Esophagus muscularis mucosa (tissue), 3 donors: ENCODE data around the gene CLC.

Experiments used
- CTCF ChIP-seq, 3 experiments: fragments of 200-600 bp in 2 of 3; fragments of 450-650 bp in 1 of 3; sonication (generic) in 2 of 3; IDR thresholded peaks; one replicate each; pipeline ENCODE4 v1.5.1; 2017 to 2019; ENCODE audit warnings: antibody characterized with exemption in 3 of 3, mild to moderate bottlenecking in 2 of 3, moderate library complexity in 1 of 3
- POLR2A ChIP-seq: fragments of 450-650 bp; IDR thresholded peaks from one replicate; pipeline ENCODE4 v1.6.1; 2017; ENCODE audit warnings: antibody characterized with exemption, moderate library complexity, mild to moderate bottlenecking, low read depth
- POLR2AphosphoS5 ChIP-seq, 2 donors: sonication (generic); formaldehyde crosslinking; IDR thresholded peaks; one replicate each; pipeline ENCODE4 v1.6.1; 2017; ENCODE audit warnings: antibody characterized with exemption in 2 of 2

- no peak for TF ChIP-seq CTCF (IDR thresholded peaks at IDR 0.05)
- no peak for TF ChIP-seq POLR2AphosphoS5 (IDR thresholded peaks at IDR 0.05)
- TF ChIP-seq POLR2A, result no peak
Observed at GRCh38 chr19:39749981-39750380, 12.2 kb upstream of the CLC start.
